ENCODE data around the gene PLEKHN1. TPM values are rescaled to one million over a fixed set of nuclear protein-coding genes. Genes with fewer than 3 reads are reported as not detected.
"Not testable (repeated sequence)": the region's sequence is repeated elsewhere in the genome, so short reads cannot be mapped to it uniquely, and the experiment has no call there.

The PLEKHN1 gene
- total RNA-seq, 4 donors from 2014 or later: 0.21 to 2.4 TPM; not detected in 2

DNA sequence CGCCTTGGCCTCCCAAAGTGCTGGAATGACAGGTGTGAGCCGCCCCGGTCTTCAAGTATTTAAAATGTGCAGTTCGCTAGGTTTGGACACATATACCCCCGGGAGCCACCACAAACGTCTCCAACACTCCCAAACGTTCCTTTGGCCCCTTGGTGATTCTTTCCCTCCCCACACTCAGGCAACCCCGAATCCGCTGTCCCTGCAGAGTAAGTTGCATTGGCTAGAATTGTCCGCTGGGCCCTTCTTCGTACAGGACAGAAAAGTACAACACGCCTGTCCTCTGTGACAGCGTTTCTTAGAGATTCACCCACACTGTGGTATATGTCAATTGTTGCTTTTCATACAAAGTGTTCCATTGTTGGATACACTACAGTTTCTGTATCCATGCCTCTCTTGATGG lies 18.8 kb downstream of the PLEKHN1 start:
- TF ChIP-seq, protein P1, sequence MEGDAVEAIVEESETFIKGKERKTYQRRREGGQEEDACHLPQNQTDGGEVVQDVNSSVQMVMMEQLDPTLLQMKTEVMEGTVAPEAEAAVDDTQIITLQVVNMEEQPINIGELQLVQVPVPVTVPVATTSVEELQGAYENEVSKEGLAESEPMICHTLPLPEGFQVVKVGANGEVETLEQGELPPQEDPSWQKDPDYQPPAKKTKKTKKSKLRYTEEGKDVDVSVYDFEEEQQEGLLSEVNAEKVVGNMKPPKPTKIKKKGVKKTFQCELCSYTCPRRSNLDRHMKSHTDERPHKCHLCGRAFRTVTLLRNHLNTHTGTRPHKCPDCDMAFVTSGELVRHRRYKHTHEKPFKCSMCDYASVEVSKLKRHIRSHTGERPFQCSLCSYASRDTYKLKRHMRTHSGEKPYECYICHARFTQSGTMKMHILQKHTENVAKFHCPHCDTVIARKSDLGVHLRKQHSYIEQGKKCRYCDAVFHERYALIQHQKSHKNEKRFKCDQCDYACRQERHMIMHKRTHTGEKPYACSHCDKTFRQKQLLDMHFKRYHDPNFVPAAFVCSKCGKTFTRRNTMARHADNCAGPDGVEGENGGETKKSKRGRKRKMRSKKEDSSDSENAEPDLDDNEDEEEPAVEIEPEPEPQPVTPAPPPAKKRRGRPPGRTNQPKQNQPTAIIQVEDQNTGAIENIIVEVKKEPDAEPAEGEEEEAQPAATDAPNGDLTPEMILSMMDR (IDR thresholded peaks at IDR 0.05): no peak
- TF ChIP-seq EP300 (IDR thresholded peaks at IDR 0.05) (no peak), POLR2A (IDR thresholded peaks at IDR 0.05) (no peak)
- no peak overlapping the region for H3K4me3 ChIP-seq
- no peaks in the 10 kb centered on the region for H3K36me3 ChIP-seq
- 69 to 78% methylated on average over 13 of the region's 13 CpGs for WGBS, 2 donors
- peaks cover 0 to 22% of the 10 kb centered on the region in 2 donors for H3K27me3 ChIP-seq
- no peak for DNase-seq (ENCODE audit: low spot score in 2 of 2)
- H3K4me1 ChIP-seq: peaks cover 0 to 7% (median 2%) of the 10 kb centered on the region in 4 donors
- H3K9me3 ChIP-seq: no peaks in the 10 kb centered on the region
- H3K27ac ChIP-seq: no peak overlapping the region

DNA sequence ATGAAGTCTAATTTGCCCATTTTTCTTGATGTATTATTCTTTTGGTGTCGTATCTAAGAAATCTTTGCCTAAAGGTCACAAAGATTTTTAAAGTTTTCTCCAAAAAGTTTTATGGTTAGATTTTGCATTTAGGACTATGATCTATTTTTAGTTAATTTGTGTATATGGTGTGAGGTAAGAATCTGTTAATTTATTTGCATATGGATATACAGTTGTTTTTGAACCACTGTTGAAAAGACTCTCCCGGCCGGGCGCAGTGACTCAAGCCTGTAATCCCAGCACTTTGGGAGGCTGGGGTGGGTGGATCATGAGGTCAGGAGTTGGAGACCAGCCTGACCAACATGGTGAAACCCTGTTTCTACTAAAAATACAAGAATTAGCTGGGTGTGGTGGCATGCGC lies 21.8 kb downstream of the PLEKHN1 start:
- not testable (repeated sequence) for H3K27ac ChIP-seq; H3K36me3 ChIP-seq; H3K4me3 ChIP-seq; H3K4me1 ChIP-seq; DNase-seq (ENCODE audit: low spot score in 2 of 2)
- WGBS, 2 donors: 82 to 85% methylated on average over 5 of the region's 5 CpGs
- Histone ChIP-seq H3K27me3 (peaks cover 0 to 12% of the 10 kb centered on the region in 2 donors), H3K9me3 (peaks cover 0 to 20% (median 0%) of the 10 kb centered on the region in 4 donors)

DNA sequence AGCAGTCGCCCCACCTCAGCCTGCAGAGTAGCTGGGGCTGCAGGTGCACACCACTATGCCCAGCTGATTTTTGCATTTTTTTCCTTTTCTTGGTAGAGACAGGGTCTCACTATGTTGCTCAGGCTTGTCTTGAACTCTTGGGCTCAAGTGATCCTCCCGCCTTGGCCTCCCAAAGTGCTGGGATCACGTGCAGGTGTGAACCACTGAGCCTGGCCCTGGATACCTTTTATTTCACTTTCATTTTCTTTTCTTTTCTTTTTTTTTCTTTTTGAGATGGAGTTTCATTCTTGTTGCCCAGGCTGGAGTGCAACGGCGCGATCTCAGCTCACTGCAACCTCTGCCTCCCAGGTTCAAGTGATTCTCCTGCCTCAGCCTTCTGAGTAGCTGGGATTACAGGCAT lies 25.0 kb downstream of the PLEKHN1 start:
- not testable (repeated sequence) for H3K36me3 ChIP-seq; DNase-seq (ENCODE audit: low spot score in 2 of 2); H3K4me1 ChIP-seq; H3K27me3 ChIP-seq; H3K27ac ChIP-seq; H3K4me3 ChIP-seq
- 89 to 93% methylated on average over 6 of the region's 6 CpGs for WGBS, 2 donors
- H3K9me3 ChIP-seq: peaks cover 0 to 21% (median 0%) of the 10 kb centered on the region in 4 donors

DNA sequence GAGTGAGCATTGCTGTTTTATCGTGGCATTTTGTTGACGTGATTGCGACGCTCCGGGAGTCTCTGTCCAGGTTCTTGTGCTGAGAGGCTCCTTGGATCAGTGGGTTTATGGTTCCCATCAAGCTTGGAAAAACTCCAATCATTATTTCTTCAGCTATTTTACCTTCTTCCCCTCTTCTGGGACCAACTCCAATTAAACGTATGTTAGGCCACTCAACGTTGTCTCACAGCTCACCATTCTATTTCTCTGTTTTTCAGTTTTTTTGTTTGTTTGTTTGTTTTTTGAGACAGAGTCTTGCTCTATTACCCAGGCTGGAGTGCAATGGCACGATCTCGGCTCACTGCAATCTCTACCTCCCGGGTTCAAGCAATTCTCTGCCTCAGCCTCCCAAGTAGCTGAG lies 25.6 kb downstream of the PLEKHN1 start:
- no peak overlapping the region for H3K27ac ChIP-seq
- H3K4me1 ChIP-seq: peaks cover 0 to 4% (median 0%) of the 10 kb centered on the region in 4 donors
- DNase-seq (ENCODE audit: low spot score in 2 of 2): no peak
- H3K36me3 ChIP-seq: no peaks in the 10 kb centered on the region
- H3K9me3 ChIP-seq: peaks cover 0 to 21% (median 0%) of the 10 kb centered on the region in 4 donors
- TF ChIP-seq EP300 (IDR thresholded peaks at IDR 0.05) (no peak), POLR2A (IDR thresholded peaks at IDR 0.05) (no peak)
- TF ChIP-seq, protein P1 (IDR thresholded peaks at IDR 0.05): no peak
- WGBS, 2 donors: 95 to 96% methylated on average over 10 of the region's 10 CpGs
- peaks cover 0 to 2% of the 10 kb centered on the region in 2 donors for H3K27me3 ChIP-seq
- H3K4me3 ChIP-seq: no peak overlapping the region

DNA sequence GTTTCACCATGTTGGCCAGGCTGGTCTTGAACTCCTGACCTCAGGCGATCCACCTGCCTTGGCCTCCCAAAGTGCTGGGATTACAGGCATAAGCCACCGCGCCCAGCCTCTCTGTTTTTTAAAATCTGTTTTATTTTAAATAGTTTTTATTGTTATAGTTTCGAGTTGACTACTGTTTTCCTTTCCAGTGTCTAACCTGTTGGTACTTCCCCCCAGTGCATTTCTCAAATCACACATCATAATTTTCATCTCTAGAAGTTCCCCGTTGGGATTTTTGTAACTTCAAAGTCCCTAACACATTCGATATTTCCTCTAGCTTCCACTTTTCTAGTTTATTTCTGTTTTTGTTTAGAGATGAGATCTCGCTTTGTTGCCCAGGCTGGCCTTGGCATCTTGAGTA lies 26.1 kb downstream of the PLEKHN1 start:
- H3K27me3 ChIP-seq: peaks cover 0 to 7% of the 10 kb centered on the region in 2 donors
- peaks cover 0 to 21% (median 0%) of the 10 kb centered on the region in 4 donors for H3K9me3 ChIP-seq
- 92 to 99% methylated on average over 7 of the region's 7 CpGs for WGBS, 2 donors
- H3K36me3 ChIP-seq: no peaks in the 10 kb centered on the region
- no peak overlapping the region for H3K4me3 ChIP-seq
- DNase-seq (ENCODE audit: low spot score in 2 of 2): no peak
- peaks cover 0 to 4% (median 0%) of the 10 kb centered on the region in 4 donors for H3K4me1 ChIP-seq
- H3K27ac ChIP-seq: no peak overlapping the region
- TF ChIP-seq EP300 (IDR thresholded peaks at IDR 0.05) (no peak), POLR2A (IDR thresholded peaks at IDR 0.05) (no peak)

DNA sequence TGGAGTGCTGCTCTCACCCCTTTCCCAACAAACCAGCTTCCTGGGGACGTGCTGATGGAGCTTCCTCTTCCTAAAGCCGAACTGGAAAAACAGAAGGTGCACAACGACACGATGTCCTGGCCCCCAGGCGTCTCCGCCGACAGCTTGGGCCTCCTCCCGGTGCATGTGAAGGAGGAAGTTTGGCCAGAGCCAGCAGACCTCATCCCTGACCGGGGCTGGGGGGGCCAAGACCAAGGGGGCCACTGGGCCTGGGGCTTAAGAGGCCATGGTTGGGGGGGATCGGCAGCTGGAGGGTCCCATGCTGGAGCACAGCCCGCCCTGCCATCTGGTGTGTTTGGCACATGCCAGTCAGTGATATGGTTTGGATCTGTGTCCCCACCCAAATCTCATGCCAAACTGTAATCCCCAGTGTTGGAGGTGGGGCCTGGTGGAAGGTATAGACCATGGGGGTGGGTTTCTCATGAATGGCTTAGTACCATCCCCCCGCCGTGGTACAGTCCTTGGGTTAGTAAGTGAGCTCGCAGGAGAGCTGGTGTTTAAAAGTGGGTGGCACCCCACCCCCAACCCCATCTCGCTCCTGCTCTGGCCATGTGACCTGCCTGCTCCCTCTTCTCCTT lies 27.2 kb downstream of the PLEKHN1 start:
- no peak overlapping the region for H3K27ac ChIP-seq
- H3K4me3 ChIP-seq: no peak overlapping the region
- H3K9me3 ChIP-seq: peaks cover 0 to 21% (median 0%) of the 10 kb centered on the region in 4 donors
- peaks cover 0 to 18% of the 10 kb centered on the region in 2 donors for H3K27me3 ChIP-seq
- WGBS, 2 donors: 74 to 75% methylated on average over 11 to 12 of the region's 15 CpGs
- no peaks in the 10 kb centered on the region for H3K36me3 ChIP-seq
- TF ChIP-seq POLR2A (IDR thresholded peaks at IDR 0.05) (no peak), EP300 (IDR thresholded peaks at IDR 0.05) (no peak)
- TF ChIP-seq, protein P1 (IDR thresholded peaks at IDR 0.05): no peak
- peaks cover 0 to 11% (median under 1%) of the 10 kb centered on the region in 4 donors for H3K4me1 ChIP-seq
- no peak for DNase-seq (ENCODE audit: low spot score in 2 of 2)

DNA sequence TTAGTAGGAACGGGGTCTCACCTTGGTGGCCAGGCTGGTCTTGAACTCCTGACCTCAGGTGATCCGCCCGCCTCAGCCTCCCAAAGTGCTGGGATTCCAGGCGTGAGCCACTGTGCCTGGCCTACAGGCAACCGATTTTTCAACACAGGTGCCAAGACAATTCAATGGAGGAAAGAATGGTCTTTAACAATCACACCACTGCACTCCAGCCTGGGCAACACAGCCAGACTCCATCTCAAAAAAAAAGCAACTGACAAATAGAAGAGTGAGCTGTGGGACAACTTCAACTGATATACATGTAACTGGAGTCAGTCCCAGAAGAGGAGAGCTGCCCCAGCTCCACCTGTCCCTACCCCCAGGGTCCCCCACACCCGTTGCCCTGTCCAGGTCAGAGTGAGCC lies 28.3 kb downstream of the PLEKHN1 start:
- H3K4me1 ChIP-seq: peaks cover 0 to 21% (median 7%) of the 10 kb centered on the region in 4 donors
- peaks cover 0 to 23% of the 10 kb centered on the region in 2 donors for H3K27me3 ChIP-seq
- not testable (repeated sequence) for H3K27ac ChIP-seq; H3K4me3 ChIP-seq; DNase-seq (ENCODE audit: low spot score in 2 of 2); H3K36me3 ChIP-seq
- 86 to 94% methylated on average over 6 of the region's 6 CpGs for WGBS, 2 donors
- H3K9me3 ChIP-seq: peaks cover 0 to 21% (median 0%) of the 10 kb centered on the region in 4 donors

Measured in tibial nerve (tissue), 4 donors.